MM.1S (cell line): Measurements from ENCODE around the gene PCBP4.

Experiments
- DNase-seq: peaks from one replicate; pipeline ENCODE4 v3.0.0-alpha.2; 2015
- H2AFZ ChIP-seq: fragments of 300-600 bp; sonication (generic); 2 replicates; pipeline ENCODE4 v1.6.0; 2016; ENCODE audit warnings: antibody characterized with exemption, low read length
- H3F3A ChIP-seq: fragments of 300-600 bp; sonication (generic); 2 replicates; pipeline ENCODE4 v1.6.1; 2016; ENCODE audit warnings: mild to moderate bottlenecking, antibody characterized with exemption, low read length, moderate library complexity, mixed read lengths; ENCODE audit not compliant: insufficient read depth
- H3K27ac ChIP-seq: fragments of 300-600 bp; sonication (generic); 2 replicates; pipeline ENCODE4 v1.5.1; 2016; ENCODE audit warnings: mild to moderate bottlenecking, low read length
- H3K27me3 ChIP-seq: fragments of 300-600 bp; sonication (generic); replicated peaks from 2 replicates; pipeline ENCODE4 v1.6.0; 2016; ENCODE audit warnings: low read length; ENCODE audit not compliant: insufficient read depth
- H3K36me3 ChIP-seq: fragments of 300-600 bp; sonication (generic); replicated peaks from 2 replicates; pipeline ENCODE4 v1.6.1; 2016; ENCODE audit warnings: mild to moderate bottlenecking, low read length, mixed read lengths; ENCODE audit not compliant: insufficient read depth
- H3K4me1 ChIP-seq: fragments of 300-600 bp; sonication (generic); 2 replicates; pipeline ENCODE4 v1.6.1; 2016; ENCODE audit warnings: low read length, mixed read lengths
- H3K4me2 ChIP-seq: fragments of 300-600 bp; sonication (generic); 2 replicates; pipeline ENCODE4 v1.6.0; 2016; ENCODE audit warnings: low read depth, low read length
- H3K4me3 ChIP-seq: fragments of 300-600 bp; sonication (generic); 2 replicates; pipeline ENCODE4 v1.5.1; 2016; ENCODE audit warnings: low read length, mixed read lengths
- H3K79me2 ChIP-seq: fragments of 300-600 bp; sonication (generic); 2 replicates; pipeline ENCODE4 v1.6.1; 2016; ENCODE audit warnings: mixed run types, low read length, mixed read lengths
- H3K9ac ChIP-seq: fragments of 300-600 bp; sonication (generic); 2 replicates; pipeline ENCODE4 v1.6.1; 2016; ENCODE audit warnings: low read length, mixed read lengths
- H3K9me2 ChIP-seq: fragments of 300-600 bp; sonication (generic); replicated peaks from 2 replicates; pipeline ENCODE4 v1.6.1; 2016; ENCODE audit warnings: mild to moderate bottlenecking, low read length, mixed read lengths; ENCODE audit not compliant: insufficient read depth
- H3K9me3 ChIP-seq: fragments of 300-600 bp; sonication (generic); replicated peaks from 2 replicates; pipeline ENCODE4 v1.6.1; 2016; ENCODE audit warnings: mild to moderate bottlenecking, low read length, mixed read lengths; ENCODE audit not compliant: insufficient read depth
- H4K20me1 ChIP-seq: fragments of 300-600 bp; sonication (generic); 2 replicates; pipeline ENCODE4 v1.6.1; 2016; ENCODE audit warnings: mild to moderate bottlenecking, low read length, moderate library complexity, mixed read lengths; ENCODE audit not compliant: insufficient read depth
- EZH2 ChIP-seq: fragments of 300-600 bp; sonication (generic); optimal IDR thresholded peaks from 2 replicates; pipeline ENCODE3; 2017; ENCODE audit warnings: low read depth, mild to moderate bottlenecking, antibody characterized with exemption, low read length, mixed read lengths
- EZH2phosphoT487 ChIP-seq: fragments of 300-600 bp; sonication (generic); IDR thresholded peaks from 2 replicates; pipeline ENCODE4 v1.6.1; 2018; ENCODE audit warnings: antibody characterized with exemption, low read length
- TF ChIP-seq, protein P1 (sequence below): fragments of 300-600 bp; sonication (generic); IDR thresholded peaks from 2 replicates; pipeline ENCODE4 v1.5.1; 2016; ENCODE audit warnings: antibody characterized with exemption, low read length, mixed read lengths

Gene PCBP4

DNA sequence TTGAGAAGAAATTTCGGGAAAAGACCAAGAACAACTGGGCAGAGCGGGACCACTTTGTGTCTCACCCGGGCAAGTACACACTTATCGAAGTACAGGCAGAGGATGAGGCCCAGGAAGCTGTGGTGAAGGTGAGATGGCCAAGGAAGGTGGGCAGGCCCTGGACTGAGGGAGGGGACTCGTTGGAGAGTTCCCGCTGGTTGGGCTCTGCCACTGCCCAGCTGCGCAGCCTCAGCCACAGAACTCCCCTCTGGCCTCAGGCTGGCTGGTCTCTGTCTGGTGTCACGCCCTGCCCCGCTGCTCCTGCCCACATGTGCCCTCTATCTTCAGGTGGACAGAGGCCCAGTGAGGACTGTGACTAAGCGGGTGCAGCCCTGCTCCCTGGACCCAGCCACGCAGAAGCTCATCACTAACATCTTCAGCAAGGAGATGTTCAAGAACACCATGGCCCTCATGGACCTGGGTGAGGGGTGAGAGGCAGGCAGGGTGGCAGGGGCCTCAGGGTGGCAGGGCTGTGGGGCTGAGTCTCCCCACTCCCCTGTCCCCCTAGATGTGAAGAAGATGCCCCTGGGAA lies 22.7 kb downstream of the PCBP4 start:
- no peak overlapping the region for H3K4me3 ChIP-seq
- no peak overlapping the region for H3K4me2 ChIP-seq
- no peaks in the 10 kb centered on the region for H4K20me1 ChIP-seq
- H3K4me1 ChIP-seq, result peaks cover 15% of the 10 kb centered on the region
- H3F3A ChIP-seq, result no peaks in the 10 kb centered on the region
- H3K9me3 ChIP-seq, result no peaks in the 10 kb centered on the region
- no peak for TF ChIP-seq EZH2
- TF ChIP-seq, protein P1, sequence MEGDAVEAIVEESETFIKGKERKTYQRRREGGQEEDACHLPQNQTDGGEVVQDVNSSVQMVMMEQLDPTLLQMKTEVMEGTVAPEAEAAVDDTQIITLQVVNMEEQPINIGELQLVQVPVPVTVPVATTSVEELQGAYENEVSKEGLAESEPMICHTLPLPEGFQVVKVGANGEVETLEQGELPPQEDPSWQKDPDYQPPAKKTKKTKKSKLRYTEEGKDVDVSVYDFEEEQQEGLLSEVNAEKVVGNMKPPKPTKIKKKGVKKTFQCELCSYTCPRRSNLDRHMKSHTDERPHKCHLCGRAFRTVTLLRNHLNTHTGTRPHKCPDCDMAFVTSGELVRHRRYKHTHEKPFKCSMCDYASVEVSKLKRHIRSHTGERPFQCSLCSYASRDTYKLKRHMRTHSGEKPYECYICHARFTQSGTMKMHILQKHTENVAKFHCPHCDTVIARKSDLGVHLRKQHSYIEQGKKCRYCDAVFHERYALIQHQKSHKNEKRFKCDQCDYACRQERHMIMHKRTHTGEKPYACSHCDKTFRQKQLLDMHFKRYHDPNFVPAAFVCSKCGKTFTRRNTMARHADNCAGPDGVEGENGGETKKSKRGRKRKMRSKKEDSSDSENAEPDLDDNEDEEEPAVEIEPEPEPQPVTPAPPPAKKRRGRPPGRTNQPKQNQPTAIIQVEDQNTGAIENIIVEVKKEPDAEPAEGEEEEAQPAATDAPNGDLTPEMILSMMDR, result no peak
- no peak for TF ChIP-seq EZH2phosphoT487
- H3K9ac ChIP-seq, result no peak overlapping the region
- no peak overlapping the region for H2AFZ ChIP-seq
- no peaks in the 10 kb centered on the region for H3K36me3 ChIP-seq
- no peak for DNase-seq
- H3K27ac ChIP-seq, result no peak overlapping the region
- no peaks in the 10 kb centered on the region for H3K27me3 ChIP-seq
- peaks cover 22% of the 10 kb centered on the region for H3K79me2 ChIP-seq
- H3K9me2 ChIP-seq, result no peaks in the 10 kb centered on the region

- DNase-seq, result no peak
- no peaks in the 10 kb centered on the region for H3K36me3 ChIP-seq
- H3K9ac ChIP-seq, result no peak overlapping the region; the same call in 1 of the 2 replicates
- H3K27ac ChIP-seq, result no peak overlapping the region
- no peaks in the 10 kb centered on the region for H3K9me3 ChIP-seq
- no peak overlapping the region for H3K4me2 ChIP-seq
- H2AFZ ChIP-seq, result no peak overlapping the region
- H3K79me2 ChIP-seq, result peaks cover 30% of the 10 kb centered on the region
- no peaks in the 10 kb centered on the region for H3K27me3 ChIP-seq
- TF ChIP-seq, protein P1, result no peak
- TF ChIP-seq EZH2, result no peak
- TF ChIP-seq EZH2phosphoT487, result no peak
- 0 out of 2 replicates have a peak, but pooled peaks cover 2% of the 10 kb centered on the region for H4K20me1 ChIP-seq
- no peaks in the 10 kb centered on the region for H3K9me2 ChIP-seq
- H3F3A ChIP-seq, result no peaks in the 10 kb centered on the region
- H3K4me3 ChIP-seq, result no peak overlapping the region
- H3K4me1 ChIP-seq, result peaks cover 15% of the 10 kb centered on the region
These were observed 23.5 kb downstream of the PCBP4 start for GRCh38 chr3:51943451-51944391.

DNA sequence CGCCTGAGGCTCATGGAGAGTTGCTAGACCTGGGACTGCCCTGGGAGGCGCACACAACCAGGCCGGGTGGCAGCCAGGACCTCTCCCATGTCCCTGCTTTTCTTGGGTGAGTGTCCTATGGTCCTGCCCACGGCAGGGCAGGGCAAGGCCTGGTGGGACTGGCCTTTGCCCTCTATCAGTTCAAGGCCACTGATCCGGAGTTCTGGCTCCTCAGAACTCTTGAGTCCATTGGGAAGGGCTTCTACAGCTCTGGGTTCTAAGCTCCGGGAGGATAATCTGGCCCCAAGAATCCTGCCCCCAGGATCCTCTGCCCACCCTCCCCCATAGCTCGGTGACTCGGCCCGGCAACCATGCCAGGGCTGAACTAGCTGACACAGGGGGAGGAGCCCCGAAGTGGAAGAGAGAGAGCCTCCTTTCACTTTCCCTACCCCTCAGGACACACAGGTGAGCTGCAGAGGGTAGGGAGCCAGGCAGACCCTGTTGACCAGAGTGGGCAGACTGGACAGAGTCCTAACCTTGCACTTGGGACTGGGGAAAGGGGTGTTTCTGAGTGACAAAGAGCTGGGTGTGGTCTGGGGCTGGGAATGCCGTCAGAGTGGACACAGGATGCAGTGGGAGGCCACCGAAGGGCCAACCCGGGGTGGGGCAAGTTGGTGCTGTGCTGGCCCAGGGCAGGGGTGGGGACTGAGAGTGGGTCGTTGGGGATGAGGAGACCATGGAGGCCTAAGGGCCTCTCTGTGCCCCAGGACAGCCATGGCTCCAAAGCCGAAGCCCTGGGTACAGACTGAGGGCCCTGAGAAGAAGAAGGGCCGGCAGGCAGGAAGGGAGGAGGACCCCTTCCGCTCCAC lies 24.4 kb downstream of the PCBP4 start:
- H3F3A ChIP-seq, result no peaks in the 10 kb centered on the region
- H3K36me3 ChIP-seq, result no peaks in the 10 kb centered on the region
- peak overlapping the region; percentile 91 for H3K9ac ChIP-seq
- peak overlapping the region; percentile 75 for H3K4me3 ChIP-seq
- H2AFZ ChIP-seq, result peak overlapping the region; percentile 67
- no peak for TF ChIP-seq EZH2phosphoT487
- no peak for TF ChIP-seq EZH2
- TF ChIP-seq, protein P1, result no peak
- H3K27ac ChIP-seq, result peak overlapping the region; percentile 75
- no peaks in the 10 kb centered on the region for H3K9me2 ChIP-seq
- no peaks in the 10 kb centered on the region for H3K27me3 ChIP-seq
- H3K4me1 ChIP-seq, result peaks cover 15% of the 10 kb centered on the region
- H3K79me2 ChIP-seq, result peaks cover 39% of the 10 kb centered on the region
- no peaks in the 10 kb centered on the region for H3K9me3 ChIP-seq
- H4K20me1 ChIP-seq, result 0 out of 2 replicates have a peak, but pooled peaks cover 2% of the 10 kb centered on the region
- DNase-seq, result peak; percentile 87
- peak overlapping the region; percentile 95 for H3K4me2 ChIP-seq
